Measurements from ENCODE around the gene NES. TPM values are rescaled to one million over a fixed set of nuclear protein-coding genes. Genes with fewer than 3 reads are reported as not detected.

The NES gene
- total RNA-seq, 1 donor = under 0.01 TPM

DNA sequence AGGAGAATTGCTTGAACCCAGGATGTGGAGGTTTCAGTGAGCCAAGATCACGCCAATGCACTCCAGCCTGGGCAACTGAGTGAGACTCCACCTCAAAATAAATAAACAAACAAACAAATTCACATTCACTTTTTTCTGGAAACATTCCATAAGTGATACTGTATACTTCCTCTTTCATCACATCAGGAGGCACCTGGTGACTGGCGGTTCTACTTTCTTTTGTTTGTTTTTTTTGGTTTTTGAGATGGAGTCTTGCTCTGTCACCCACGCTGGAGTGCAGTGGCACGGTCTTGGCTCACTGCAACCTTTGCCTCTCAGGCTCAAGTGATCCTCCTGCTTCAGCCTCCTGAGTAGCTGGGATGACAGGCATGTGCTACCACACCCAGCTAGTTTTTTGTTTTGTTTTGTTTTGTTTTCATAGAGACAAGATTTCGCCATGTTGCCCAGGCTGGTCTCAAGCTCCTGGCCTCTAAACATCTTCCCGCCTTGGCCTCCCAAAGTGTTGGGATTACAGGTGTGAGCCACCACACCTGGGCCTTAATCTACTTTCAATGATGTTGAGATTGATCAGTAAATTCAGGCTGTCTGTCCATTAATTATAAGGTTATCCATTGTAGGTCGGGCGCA lies 47.3 kb downstream of the NES start:
- DNase-seq (ENCODE audit: low read depth in 2 of 3, low spot score in 2 of 3) = no peak

DNA sequence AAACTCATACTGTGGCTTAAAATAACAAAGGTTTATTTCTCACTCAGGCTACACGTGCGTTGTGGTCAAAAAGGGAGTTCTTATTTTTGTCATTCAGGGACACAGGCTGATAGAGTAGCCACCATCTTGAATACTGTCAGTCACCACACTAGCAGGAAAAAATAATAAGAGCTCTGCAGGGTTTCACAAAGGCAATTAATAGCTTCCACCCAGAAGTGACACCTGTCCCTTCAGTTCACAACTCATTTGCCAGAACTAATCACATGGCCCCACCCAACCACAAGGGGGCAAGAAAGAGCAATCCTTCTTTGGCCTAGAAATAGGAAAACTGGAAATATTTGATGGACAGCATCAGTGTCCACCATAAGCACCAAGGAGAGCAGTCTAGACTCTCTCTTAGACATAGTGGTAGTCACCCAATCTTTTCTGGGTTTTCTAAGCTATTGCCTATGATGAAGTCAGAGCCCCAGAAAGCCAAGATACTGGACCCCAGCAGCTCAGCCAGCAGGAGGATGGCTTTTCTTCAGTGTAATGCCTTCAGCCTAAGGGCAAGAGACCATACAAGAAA lies 49.8 kb downstream of the NES start:
- DNase-seq (ENCODE audit: low read depth in 2 of 3, low spot score in 2 of 3) = peak in 1 of 3 donors; percentile 64

DNA sequence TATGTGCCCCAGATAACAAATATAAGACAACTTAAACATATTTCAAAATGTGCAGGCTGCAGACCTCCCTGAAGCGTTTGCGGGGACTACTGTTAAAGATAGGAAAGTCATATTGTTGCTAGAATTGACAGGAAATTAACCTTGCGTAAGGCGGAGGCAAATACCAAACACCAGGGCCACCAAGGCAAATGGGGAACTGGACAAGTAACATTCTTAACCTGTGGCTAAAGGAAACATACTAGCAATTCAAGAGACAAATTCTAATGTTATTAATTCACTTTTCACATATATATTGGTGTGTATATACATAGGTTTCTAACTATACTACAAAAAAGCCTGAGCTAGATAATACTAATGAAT lies 51.1 kb downstream of the NES start:
- no peak for DNase-seq (ENCODE audit: low read depth in 2 of 3, low spot score in 2 of 3)

DNA sequence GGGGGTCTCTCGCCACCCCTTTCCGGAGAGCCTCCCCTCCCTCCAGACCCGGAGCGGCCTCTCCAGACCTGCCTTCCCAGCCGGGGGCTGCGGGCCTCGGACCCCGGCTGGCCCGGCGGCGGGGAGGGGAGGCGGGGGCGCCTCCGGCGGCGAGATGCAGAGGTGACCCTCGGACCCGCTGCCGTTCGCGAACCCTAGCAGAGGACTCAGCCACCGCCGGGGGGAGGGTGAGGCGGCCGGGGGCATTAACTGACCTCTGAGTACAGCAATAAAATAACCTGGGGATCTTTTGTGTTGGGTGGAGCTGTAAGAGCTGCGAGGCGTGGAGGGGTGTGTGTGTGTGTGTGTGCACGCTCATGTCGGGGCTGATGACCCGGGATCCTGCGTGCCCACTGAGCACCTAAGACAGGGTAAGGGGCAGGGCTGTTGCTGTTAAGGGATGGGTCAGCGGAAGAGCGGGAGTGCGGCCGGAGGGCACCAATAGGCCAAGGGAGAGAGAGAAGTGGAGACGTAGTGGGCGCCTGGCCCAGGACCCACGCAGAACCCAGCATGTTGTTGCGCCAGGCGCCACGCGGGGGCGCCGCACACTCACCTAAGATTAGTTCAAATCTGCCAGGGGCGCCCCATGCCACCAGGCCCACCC lies 51.6 kb downstream of the NES start:
- peak; percentile 60 to 78 (median 67) for DNase-seq (ENCODE audit: low read depth in 2 of 3, low spot score in 2 of 3)

DNA sequence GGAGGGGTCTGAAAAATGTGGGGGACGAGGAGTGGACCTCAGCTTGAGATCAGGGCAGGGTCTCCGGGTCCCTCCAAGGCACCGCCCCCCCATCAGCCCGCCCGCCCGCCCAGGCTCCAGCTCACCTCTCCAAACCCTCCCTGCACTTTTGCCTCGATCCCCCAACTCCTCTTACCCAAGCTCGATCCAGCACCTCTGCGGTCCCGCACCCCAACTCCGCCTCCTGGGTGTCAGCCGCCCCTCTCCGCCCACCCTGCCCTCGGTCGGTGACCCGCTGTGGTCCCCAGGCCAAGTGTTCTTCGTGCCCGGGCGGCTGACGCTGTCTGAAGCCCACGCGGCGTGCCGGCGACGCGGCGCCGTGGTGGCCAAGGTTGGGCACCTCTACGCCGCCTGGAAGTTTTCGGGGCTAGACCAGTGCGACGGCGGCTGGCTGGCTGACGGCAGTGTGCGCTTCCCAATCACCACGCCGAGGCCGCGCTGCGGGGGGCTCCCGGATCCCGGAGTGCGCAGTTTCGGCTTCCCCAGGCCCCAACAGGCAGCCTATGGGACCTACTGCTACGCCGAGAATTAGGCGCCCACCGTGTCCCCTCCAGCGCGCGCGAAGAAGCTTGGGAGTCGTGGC lies 52.3 kb downstream of the NES start:
- DNase-seq (ENCODE audit: low read depth in 2 of 3, low spot score in 2 of 3) = no peak

DNA sequence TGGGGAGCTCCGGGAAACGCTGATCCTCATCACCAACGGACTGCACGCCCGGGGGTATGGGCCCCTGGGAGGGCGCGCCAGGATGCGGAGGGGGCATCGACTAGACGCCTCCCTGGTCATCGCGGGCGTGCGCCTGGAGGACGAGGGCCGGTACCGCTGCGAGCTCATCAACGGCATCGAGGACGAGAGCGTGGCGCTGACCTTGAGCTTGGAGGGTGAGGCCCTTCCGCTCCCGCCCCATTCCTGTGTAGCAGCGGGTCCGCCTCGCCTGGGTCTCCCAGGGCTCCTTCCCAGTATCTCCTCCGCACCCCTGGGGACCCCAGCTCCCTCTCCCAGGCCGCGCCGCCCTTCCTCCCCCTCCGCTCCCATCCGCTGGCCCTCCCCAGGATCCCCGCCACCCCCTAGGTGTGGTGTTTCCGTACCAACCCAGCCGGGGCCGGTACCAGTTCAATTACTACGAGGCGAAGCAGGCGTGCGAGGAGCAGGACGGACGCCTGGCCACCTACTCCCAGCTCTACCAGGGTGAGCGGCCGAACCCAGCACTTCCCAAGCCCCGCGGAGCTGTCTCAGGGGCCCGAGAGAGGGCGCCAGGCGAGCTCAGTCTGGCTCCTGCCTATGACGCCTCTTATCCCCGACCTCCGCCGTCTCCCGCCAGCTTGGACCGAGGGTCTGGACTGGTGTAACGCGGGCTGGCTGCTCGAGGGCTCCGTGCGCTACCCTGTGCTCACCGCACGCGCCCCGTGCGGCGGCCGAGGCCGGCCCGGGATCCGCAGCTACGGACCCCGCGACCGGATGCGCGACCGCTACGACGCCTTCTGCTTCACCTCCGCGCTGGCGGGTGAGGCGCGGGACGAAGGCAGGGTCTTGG lies 53.0 kb downstream of the NES start:
- DNase-seq (ENCODE audit: low read depth in 2 of 3, low spot score in 2 of 3) = peak in 1 of 3 donors; percentile 56

DNA sequence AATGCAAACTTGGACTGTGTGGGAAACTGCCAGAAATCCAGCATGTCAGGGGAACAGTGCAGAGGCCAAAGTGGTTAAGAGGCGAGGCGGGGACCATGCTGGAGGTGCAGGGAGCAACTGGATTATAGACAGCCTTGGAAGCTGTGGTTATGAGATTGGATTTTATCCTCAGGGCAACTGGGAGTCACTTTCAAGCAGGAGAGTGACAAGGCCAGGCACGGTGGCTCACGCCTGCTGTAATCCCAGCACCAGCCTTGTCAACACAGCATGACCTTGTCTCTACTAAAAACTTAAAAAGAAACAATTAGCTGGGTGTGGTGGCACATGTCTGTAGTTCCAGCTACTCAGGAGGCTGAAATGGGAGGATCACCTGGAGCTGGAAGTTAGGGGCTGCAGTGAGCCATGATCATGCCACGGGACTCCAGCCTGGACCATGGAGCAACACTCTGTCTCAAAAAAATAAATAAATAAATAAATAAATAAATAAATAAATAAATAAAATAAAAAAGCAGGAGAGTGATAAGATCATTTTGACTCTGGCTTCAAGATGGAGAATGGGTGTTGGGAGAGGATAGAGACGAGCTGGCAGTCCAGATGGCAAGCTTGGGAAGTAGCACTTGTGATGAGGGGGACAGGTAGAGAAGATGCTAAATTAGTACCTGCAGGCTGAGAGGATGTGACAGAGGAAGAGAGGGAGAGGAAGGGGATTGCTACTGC lies 54.5 kb downstream of the NES start:
- DNase-seq (ENCODE audit: low read depth in 2 of 3, low spot score in 2 of 3) = no peak

DNA sequence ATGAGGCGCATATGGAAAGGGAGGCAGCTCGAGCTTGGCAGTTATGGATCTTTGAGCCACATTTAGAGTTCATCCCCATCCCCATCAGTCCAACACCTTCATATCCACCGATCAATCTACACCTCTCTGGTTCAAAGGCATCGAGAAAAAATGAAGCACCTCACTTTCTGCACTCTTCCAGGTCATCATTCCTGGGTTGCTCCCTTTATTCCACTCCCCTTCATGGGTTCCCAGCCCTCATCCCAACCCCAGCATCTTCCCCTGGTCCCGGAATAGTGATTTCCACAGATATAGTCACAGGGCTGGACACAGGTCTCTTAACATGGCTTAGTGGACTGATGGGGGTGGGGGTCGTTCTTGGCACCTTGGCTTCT lies 57.6 kb downstream of the NES start:
- DNase-seq (ENCODE audit: low read depth in 2 of 3, low spot score in 2 of 3) = no peak

DNA sequence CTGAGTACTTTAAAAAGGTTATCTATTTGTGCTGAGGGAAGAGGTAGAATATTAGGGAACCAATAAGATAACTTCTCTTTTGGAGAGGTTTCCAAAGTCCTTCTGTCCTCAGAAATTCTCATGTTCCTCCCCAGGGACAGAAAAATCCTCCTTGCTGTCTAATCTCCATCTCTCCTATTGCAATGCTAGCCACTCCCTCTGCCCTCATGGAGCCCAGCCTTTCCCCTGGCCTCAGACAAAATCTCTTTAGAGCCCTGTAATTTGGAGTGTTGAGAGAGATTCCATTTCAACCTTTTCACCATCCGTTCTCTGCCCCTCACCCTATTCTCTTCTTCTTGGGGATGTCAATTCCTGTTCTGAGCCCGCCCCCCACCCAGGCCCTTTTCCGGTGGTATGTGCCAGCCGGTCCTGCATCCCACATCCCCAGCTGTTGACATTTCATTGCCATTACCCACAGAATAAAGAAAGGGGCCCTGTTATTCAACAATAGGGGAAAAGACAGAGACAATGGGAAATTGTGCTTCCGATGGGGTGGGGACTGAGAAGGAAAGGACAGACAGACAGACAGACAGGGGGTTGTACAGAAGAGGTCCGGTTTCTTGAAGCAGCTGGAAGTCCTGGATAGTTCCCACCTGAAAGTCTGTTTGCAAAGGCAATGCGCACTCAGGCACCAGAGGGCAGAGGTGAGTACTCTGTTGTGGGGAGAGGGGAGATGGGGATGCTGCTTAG lies 58.2 kb downstream of the NES start, which contains the start of gene HAPLN2:
TSS of gene HAPLN2 (plus strand) at position 563 of the 729 bp plus-strand sequence. CDS start 4,076 bp downstream, outside the sequence.
- peak in 1 of 3 donors; percentile 56 for DNase-seq (ENCODE audit: low read depth in 2 of 3, low spot score in 2 of 3)

Other genes with a start within 250 kb of the NES start
- 54.7 TPM for gene MEF2D, start 176.6 kb downstream of the NES start, total RNA-seq
- 1.9 TPM for gene IQGAP3, start 104.8 kb downstream of the NES start, total RNA-seq
- gene TTC24, start 97.7 kb downstream of the NES start, total RNA-seq = 15.3 TPM
- 61.4 TPM for gene NAXE, start 85.6 kb downstream of the NES start, total RNA-seq
- gene GPATCH4, start 75.9 kb downstream of the NES start, total RNA-seq = 11.8 TPM
- under 0.01 TPM for gene HAPLN2, start 58.0 kb downstream of the NES start, total RNA-seq
- gene BCAN, start 35.3 kb downstream of the NES start, total RNA-seq = under 0.01 TPM
- 0.27 TPM for gene CRABP2, start 28.2 kb upstream of the NES start, total RNA-seq
- 12.9 TPM for gene METTL25B, start 51.1 kb upstream of the NES start, total RNA-seq
- gene ISG20L2, start 51.4 kb upstream of the NES start, total RNA-seq = 19.7 TPM
- gene MRPL24, start 63.7 kb upstream of the NES start, total RNA-seq = 16.2 TPM
- 68.1 TPM for gene HDGF, start 74.3 kb upstream of the NES start, total RNA-seq
- gene PRCC, start 90.1 kb upstream of the NES start, total RNA-seq = 23.2 TPM
- gene SH2D2A, start 139.4 kb upstream of the NES start, total RNA-seq = 4.3 TPM
- gene INSRR, start 181.7 kb upstream of the NES start, total RNA-seq = under 0.01 TPM
- 7.5 TPM for gene NTRK1, start 183.5 kb upstream of the NES start, total RNA-seq
- 12.7 TPM for gene PEAR1, start 216.3 kb upstream of the NES start, total RNA-seq
- not detected for gene LRRC71, start 243.2 kb upstream of the NES start, total RNA-seq